ENCODE measurements around the gene CFHR4.
"Not testable (repeated sequence)": the region's sequence is repeated elsewhere in the genome, so short reads cannot be mapped to it uniquely, and the experiment has no call there.

Gene CFHR4

DNA sequence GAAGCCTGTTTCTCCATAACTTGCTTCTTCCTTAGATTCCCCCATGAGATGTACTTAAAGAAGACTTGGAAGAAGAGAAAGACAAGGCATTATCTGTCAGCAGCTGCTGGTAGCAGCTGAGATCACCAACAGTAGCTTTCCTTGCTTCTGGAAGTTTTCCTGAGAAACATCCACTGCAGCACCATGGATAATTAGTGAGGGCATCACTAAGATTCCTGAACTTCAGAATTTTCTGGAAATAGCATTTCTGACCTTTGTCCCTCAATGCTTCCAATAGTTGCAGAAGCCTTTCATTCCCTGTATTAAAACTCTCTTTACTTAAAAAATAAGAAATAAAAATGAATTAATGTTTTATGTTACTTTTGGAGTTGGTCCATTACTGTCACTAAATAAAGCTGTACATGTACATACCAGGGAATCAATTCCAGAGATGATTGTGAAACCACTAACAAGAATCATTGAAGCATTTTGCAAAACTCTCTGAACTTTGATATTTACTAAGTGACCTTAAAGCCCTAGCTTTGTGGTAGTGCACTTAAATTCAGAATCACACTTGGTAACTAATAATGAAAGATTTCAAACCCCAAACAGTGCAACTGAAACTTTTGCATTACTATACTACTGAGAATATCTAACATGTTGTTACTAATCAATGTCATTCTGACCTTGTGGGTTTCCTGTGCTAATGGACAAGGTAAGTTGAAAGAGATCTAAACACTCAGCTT lies at the start of gene CFHR4:
CFHR4 (plus strand) TSS at position 538 of the 725 bp plus-strand sequence; CDS start at position 637, 99 bp downstream.
- no peak for DNase-seq

DNA sequence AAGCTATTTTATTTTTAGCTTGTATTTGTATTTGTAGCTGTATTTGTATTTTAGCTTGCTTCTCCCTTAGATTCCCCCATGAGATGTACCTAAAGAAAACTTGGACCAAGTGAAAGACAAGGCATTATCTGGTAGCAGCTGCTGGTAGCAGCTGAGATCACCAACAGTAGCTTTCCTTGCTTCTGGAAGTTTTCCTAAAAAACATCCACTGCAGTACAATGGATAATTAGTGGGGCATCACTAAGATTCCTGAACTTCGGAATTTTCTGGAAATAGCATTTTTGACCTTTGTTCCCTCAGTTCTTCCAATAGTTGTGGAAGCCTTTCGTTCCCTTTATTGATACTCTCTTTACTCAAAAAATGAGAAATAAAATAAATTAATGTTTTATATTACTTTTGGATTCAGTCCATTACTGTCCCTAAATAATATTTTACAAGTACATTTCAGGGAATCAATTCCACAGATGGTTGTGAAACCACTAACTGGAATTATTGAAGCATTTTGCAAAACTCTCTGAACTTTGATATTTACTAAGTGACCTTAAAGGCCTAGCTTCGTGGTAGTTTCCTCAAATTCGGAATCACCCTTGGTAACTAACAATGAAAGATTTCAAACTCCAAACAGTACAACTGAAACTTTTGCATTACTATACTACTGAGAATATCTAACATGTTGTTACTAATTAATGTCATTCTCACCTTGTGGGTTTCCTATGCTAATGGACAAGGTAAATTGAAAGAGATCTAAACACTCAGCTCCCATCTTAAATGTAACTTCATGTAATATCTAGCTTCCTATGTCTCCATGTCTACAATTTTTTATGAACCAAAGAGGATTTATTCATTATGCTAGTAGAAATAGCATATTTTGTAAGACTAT lies 38.0 kb upstream of the CFHR4 start:
- DNase-seq = not testable (repeated sequence)

DNA sequence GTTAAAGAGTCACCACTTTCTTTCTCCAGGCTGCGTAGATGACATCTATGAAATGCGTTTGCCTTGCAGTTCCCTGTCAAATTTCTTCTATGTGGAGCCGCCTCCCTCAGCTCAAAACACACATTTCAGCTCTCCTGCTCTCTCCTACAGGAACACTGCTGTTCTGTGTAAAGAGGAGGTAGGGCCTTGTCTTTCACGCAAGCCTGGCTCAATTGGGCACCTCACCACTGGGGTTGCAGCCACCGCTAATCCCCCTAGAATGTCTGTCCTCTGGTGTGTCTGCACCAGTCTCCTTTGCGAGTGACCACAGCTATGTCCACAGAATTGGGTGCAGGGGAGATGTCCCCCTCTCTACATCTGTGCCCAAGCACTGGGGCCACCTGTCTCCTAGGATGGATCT lies 31.8 kb upstream of the CFHR4 start:
- no peak for DNase-seq

DNA sequence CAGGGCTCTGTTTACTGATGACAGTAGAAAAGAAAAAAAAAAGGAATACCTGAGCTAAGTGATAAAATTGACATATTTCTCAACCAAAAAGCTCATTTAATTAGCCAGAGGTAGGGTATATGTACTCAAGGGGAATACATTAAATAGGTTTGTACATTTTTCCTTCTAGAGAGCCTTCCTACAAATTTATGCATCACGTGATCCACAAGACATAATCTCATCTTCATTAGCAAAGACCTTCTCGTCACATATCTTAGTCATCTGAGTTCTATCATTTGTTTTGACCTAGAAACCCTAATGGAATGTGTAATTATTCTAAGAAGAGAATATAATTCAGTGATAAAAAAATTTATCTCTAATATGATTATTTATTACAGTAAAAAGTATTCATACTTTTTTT lies 30.7 kb upstream of the CFHR4 start:
- no peak for DNase-seq

DNA sequence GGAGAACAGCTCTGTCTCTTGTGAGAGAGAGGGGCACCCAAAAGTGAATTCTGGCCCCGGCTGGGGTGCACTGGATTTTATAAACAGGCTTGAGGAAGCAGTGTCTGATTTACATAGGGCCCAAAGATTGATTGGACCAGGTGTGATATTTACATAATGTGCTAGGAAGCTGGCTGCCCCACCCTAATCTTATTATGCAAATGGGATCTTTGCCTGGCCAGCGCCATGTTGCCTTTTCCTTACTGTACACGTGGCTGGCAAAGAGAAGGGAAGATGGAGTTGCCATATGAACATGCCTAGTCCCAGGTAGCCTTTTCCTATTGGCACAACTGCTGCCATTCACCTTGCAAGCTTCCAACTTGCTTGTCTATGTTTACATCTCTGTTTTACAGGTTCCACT lies 29.0 kb upstream of the CFHR4 start:
- no peak for DNase-seq

DNA sequence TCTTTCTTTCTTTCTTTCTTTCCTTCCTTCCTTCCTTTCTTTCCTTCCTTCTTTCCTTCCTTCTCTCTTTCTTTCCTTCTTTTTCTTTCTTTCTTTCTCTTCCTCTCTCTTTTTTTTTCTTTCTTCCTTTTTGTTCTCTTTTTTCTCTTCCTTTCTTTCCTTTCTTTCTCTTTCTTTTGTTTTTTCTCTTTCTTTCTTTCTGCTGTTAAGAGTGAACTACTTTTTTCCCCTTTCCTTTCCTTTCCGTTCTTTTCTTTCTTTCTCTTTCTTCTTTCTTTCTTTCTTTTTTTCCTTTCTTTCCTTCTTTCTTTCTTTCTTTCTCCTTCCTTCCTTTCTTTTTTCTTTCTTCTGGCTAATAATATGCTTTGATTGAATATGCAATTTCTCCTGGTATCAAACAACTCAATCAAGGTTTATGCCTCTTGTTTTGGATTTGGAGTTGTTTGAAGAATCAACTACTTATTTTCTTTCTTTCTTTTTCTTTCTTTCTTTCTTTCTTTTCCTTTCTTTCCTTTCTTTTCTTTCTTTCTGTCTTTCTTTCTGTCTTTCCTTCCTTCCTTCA lies 27.4 kb upstream of the CFHR4 start:
- no peak for DNase-seq

DNA sequence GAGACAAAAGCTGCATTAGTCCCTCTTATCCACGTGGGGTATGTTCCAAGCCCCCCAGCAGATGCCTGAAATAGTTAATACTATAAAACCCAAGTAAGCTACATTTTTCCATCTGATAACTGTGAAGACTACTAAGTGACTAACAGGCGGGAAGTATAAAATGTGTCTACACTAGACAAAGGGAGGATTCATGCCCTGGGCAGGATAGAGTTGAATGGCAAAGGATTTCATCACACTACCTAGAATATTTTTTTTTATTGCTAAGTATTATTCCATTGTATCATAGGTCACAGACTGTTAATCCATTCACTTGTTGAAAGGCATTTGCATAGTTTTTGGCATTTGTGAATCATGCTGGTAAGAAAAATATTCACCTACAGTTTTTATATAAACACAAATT lies 26.4 kb upstream of the CFHR4 start:
- no peak for DNase-seq

DNA sequence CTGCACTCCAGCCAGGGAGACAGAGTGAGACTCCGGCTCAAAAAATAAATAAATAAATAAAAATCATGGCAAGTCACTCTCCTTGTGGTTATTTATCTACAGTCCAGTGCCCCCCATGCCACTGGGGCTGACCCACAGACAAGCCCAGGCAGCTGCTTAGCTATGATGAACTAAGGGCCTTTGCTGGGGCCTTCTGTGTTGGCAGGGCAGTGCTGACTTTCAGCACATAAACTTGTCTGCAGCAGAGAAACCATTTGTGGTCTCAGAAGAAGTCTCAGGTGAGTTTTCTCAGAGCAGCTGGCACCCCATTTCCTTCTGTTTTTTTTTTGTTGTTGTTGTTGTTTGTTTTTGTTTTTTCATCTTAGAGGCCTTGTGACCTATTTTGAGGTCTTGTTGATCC lies 20.9 kb upstream of the CFHR4 start:
- no peak for DNase-seq

DNA sequence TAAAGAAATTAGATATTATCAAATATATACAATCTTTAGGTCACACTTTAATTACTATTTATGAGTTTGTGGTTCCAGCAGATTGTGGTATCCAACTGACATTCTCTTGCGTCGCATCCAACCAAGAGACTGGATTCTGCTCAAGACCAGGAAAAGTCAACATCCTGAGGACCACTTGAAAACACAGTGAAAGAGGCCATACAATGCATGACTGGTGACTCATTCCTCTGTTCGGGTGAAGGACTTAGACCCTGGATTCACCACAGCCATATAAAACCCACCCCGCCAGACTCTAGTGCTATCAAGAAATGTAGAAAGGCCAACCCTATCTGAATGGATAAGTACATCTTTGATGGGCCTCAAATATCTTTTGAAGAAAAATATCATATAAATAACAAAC lies 14.5 kb upstream of the CFHR4 start:
- no peak for DNase-seq

DNA sequence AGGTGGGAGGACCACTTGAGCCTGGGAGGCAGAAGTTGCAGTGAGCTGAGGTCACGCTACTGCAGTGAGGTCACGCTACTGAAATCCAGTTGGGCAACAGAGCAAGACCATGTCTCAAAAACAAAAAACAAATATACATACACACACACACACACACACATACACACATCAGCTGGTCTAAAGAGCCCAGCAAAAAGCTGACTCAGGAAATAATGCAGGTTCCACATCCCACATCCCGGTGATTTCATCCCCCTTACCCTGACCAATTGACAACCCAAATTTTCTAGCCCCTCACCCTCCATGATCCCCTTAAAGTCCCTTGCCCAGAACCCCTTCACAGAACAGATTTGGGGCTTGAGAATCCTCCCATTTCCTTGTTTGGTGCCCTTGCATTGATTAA lies 11.9 kb upstream of the CFHR4 start:
- DNase-seq = no peak

DNA sequence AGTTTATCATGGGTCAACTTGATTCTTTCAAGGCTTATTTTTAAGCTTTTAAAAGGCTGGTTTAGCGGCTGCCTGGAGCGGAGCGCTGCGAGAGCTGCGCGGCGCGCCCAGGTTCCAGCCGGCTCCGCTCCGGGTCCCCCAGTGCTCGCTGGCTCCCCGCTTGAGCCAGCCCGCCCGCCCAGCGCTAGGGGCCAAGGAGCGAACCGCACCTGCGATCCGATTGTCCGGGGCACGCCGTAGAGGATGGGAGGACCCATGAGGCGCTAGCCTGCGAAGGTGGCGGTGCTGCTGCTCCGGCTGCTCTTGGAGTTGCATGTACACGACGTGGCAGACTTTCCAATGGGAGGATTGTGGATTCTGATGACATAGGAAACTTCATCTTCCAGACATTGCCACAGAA lies 9.9 kb upstream of the CFHR4 start:
- DNase-seq = no peak

DNA sequence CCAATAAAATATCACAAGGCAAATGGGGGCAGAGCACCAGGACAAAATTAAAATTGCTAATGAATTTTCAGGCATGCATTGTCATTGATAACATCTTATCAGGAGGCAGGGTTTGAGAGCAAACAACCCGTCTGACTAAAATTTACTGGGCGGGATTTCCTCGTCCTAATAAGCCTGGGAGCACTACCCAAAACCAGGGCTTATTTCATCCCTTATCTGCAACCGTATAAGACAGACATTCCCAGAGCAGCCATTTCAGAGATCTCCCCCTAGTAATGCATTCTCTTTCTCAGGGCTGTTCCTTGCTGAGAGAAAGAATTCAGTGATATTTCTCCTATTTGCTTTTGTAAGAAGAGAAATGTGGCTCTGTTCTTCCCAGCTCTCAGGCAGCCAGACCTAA lies 1.3 kb upstream of the CFHR4 start:
- not testable (repeated sequence) for DNase-seq

DNA sequence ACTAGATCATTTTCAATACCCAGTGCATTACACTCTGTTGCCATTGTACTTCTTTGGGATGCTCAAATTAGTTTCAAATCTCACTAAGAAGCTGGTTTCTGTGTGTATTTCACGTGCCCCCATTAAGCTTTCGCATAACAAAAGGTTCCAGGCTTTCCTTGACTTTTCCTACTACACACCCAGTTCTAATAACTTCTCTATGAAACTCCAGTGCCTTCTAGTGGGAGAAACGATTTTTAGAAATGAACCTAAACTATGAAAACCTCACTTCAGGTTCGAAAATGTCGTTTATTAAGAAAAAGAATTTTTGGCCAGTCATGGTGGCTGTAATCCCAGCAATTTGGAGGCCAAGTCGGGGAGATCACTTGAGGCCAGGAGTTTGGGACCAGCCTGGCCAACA lies 2.8 kb downstream of the CFHR4 start:
- DNase-seq = no peak

DNA sequence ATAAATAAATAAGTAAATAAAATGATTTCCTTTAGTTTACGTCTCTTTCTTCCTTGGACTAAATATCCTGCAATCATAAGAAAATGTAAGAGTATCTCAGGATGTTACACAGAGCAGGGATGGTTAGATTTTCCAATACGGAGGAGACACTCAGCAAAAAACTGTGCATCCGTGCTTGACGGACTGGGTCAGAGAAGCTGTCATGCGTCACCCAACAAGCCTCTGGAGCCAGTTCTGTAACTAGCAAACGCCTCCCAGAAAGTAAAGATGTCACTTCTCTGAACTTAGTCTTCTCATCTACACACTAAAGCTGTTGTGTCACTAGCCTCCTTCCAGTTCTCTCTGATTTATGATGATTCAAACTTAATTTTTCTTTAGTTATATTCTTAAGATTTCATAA lies 3.4 kb downstream of the CFHR4 start:
- no peak for DNase-seq

DNA sequence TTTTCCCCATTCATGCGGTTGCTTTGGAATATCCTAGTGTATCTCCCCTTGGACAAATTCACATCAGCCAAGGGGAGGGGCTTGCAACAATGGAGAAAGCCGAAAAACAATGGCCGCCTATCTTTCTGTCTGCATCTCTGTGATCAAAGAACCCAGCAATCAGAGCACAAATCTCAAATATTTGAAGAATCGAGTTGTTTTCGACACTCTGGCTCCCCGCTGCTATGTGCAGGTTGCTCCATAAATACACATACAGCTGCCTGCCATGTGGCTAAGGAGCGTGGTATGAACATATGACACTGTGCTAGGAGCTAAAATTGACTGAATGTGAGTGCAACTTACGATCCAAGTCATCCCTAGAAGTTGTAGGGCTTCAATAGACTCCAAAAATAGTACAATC lies 8.5 kb downstream of the CFHR4 start:
- DNase-seq = no peak

DNA sequence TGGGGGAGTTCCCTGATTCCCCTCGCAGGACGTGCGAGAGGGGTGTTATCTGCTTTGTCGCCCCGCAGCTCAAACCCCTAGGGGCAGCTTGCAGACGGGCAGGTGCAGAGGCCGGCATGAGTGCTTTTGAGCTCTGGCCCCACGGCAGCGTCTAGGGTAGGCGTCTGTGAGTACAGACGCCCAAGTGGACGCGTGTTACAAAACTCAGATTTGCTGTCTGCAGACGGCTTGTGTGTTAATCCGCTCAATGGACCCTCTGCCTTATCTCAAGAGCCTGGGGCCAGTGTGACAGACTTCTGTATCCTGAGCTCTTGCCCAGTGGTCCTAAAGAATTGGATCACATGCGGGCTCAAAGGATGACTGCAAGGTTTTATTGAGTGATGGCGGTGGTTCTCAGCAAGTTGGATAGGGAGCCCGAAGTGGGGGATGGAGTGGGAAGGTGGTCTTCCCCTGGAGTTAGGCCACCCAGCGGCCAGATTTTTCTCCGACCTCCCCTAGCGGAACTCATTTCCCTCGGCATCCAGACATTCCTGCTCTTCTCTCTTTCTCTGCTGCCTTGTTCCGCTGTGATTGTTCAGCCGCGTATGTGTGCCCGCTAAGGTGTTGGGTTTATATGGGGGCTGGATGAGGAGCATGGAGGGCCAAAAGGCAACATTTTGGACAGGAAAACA lies 9.4 kb downstream of the CFHR4 start:
- no peak for DNase-seq

DNA sequence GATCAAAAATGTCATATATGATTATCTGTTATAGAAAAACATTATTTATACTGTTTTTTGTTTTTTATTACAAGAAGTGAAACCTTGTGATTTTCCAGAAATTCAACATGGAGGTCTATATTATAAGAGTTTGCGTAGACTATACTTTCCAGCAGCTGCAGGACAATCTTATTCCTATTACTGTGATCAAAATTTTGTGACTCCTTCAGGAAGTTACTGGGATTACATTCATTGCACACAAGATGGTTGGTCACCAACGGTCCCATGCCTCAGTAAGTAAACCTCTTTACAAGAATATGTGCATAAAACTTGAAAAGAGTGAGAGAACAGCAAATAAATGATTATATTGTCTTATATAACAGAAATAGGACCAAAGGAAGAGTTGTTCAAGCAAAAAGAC lies 14.5 kb downstream of the CFHR4 start:
- no peak for DNase-seq

DNA sequence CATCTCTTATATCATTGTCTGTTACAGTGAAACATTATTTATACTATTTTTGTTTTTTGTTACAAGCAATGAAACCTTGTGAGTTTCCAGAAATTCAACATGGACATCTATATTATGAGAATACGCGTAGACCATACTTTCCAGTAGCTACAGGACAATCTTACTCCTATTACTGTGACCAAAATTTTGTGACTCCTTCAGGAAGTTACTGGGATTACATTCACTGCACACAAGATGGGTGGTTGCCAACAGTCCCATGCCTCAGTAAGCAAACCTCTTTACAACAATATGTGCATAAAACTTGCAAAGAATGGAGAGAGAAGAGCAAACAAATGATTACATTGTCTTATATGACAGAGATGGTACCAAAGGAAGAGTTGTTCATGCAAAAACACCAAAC lies 22.4 kb downstream of the CFHR4 start:
- no peak for DNase-seq

DNA sequence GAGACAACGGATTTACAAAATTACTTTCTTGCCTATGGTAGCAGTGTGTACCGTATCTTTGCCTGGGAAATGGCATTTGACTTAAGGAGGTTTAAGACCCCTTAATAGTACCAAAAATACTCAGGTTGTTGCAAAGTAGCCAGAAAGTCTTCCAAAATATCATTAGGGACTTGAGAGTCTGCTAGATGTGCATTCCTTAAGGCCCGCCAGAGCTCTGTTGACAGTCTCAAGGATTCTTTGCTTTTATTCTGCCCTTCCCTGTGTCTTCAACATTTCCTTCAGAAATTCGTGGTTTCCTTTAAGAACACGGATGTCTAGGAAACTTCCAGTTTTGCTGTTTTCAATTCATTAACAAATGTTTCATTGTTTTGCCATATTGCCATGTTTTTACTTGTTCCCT lies 24.4 kb downstream of the CFHR4 start:
- DNase-seq = not testable (repeated sequence)

DNA sequence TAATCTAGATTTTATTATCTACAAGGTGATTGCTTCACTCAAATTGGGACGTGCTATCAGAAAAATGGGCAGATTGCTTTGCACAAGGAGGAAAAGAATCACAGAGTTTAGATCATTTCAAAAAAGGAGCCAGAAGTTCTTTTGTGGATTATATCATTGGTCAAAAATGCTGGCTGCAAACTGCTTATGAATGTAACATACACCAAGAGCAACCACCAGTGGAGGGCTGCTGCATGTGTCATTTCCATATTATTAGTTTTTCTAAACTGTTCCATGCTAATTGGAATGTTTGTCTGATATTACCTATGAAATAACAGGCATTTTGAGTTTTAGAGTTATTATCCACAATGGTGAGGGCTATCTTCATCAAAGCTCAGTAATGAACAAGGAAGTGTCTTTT lies 39.0 kb downstream of the CFHR4 start:
- peak; percentile 3 for DNase-seq

DNA sequence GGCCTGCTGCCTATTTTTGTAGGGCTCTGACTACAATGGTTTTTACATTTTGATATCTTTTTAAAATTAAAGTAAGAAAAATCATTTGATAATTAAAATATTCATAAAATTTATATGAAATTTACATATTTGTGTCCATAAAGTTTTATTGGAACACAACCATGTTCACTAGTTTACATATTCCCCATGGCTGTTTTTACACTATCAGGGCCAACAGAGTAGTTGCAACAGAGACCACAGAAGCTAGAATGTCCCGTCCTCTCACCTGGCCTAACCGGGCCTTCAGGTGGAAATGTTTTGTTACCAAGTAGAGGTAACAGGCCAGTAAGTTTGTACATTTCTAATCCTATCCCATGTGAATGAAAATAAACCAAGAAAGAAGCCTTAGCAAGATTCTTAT lies 45.0 kb downstream of the CFHR4 start:
- DNase-seq = not testable (repeated sequence)

DNA sequence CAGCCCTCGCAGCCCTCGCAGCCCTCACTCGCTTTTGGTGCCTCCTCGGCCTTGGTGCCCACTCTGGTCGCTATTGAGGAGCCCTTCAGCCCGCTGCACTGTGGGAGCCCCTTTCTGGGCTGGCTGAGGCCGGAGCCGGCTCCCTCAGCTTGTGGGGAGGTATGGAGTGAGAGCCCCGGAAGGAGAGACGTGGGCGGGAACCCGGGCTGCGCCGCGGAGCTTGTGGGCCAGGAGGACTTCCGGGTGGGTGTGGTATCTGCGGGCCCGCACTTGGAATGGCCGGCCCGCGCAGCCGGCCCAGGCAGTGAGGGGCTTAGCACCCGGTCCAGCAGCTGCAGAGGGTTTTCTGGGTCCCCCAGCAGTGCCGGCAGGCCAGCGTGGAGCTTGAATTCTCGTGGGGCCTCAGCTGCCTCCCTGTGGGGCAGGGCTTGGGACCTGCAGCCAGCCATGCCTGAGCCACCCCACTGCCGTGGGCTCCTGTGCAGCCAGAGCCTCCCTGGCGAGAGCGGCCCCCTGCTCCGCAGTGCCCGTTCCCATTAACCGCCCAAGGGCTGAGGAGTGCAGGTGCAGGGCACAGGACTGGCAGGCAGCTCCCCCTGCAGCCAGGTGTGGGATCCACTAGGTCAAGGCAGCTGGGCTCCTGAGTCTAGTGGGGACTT lies 45.8 kb downstream of the CFHR4 start:
- DNase-seq = no peak

DNA sequence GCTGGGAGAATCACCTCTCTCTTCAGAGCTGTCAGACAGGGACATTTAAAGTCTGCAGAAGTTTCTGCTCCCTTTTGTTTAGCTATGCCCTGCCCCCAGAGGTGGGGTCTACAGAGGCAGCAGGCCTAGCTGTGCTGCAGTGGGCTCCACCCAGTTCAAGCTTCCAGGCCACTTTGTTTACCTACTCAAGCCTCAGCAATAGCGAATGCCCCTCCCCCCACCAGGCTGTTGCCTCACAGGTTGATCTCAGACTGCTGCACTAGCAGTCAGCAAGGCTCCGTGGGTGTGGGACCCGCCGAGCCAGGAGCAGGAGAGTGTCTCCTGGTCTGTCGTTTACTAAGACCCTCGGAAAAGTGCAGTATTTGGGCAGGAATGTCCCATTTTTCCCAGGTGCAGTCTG lies 53.6 kb downstream of the CFHR4 start:
- not testable (repeated sequence) for DNase-seq
